HUES48 (cell line): Measurements from ENCODE around the gene C15orf39.

Experiments
- H3K27ac ChIP-seq: one replicate; pipeline ENCODE4 v1.7.0; 2013; ENCODE audit warnings: low read depth, low read length, inconsistent platforms
- H3K27me3 ChIP-seq: 2 replicates; pipeline ENCODE4 v1.6.1; 2013; ENCODE audit warnings: mild to moderate bottlenecking, low read length; ENCODE audit not compliant: control insufficient read depth, insufficient read depth
- H3K36me3 ChIP-seq: 2 replicates; pipeline ENCODE4 v1.6.1; 2013; ENCODE audit warnings: low read length; ENCODE audit not compliant: control insufficient read depth, insufficient read depth
- H3K4me1 ChIP-seq: 2 replicates; pipeline ENCODE4 v1.6.1; 2013; ENCODE audit warnings: mild to moderate bottlenecking, low read length; ENCODE audit not compliant: control insufficient read depth, insufficient read depth
- H3K4me3 ChIP-seq: 2 replicates; pipeline ENCODE4 v1.5.1; 2013; ENCODE audit warnings: mild to moderate bottlenecking, low read depth, low read length
- H3K9ac ChIP-seq: 2 replicates; pipeline ENCODE4 v1.6.1; 2013; ENCODE audit warnings: mild to moderate bottlenecking, low read depth, low read length, moderate library complexity
- H3K9me3 ChIP-seq: 2 replicates; pipeline ENCODE4 v1.6.1; 2013; ENCODE audit warnings: low read length; ENCODE audit not compliant: control insufficient read depth, insufficient read depth

The C15orf39 gene

DNA sequence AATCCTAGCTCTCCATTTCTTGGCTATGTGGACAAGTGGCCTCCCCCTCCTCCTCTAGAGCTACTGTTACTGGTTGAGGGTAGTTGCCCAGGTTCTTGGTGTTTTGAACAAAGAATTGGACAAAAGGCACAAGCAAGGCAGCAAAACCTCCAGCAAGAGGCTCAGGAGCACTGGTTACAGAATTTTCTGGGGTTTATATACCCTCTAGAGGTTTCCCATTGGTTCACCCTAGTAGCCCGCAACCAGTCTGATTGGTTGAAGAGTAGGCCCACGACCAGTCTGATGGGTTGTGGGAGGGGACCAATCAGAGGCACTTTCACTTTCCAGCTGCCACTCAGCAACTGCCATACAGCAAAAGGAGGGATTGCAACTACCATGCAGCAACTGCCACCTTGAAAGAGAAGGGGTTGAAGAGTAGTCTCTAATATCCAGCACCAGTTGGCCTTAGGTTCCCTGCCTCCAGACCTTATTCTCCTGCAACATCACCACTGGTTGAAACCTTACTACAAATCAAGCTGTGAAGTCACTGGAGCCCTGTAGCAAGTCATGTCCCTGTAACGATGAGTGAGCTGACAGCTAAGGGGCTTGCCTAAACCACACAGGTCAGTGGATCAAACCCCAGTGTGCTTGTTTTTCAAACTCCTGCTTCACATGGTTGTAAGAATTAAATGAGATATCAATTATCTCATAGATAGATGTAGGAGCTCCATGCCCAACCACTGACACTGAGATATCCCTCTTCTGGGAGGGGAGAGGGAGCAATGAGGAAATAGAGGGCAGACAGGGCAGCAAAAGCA, 2.9 kb upstream of the C15orf39 start:
- Histone ChIP-seq H3K9ac (no peak overlapping the region), H3K27ac (no peak overlapping the region), H3K4me3 (no peak overlapping the region), H3K4me1 (peaks cover 33% of the 10 kb centered on the region), H3K27me3 (no peaks in the 10 kb centered on the region), H3K36me3 (no peaks in the 10 kb centered on the region), H3K9me3 (no peaks in the 10 kb centered on the region)

DNA sequence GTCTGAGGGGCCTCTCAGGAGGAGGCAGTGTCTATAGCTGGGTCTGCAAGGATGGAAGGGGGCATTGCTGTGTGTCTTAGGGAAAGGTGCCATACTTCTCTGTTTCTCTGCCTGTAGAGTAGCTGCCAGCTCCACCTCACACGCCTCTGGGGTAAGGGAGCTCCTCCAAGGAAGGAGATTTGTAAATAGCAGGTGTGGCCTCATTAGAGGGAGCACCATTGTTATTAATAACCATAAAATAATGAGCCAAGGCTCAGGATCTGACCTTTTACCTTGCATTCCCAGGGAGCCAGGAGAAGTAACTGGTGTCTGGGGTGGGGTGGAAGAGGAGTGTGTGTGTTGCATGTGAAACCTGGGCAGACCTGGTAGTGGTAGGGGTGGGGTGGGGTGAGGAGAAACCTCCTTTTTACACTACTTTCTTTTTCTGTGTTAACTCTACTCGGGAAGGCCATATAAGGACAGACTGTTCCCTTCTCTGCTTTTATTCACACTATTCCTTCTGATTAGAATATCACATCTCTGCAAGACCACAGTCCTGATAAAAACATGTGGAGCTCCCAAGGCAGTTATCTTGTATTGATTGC, 2.2 kb upstream of the C15orf39 start:
- Histone ChIP-seq H3K4me3 (no peak overlapping the region), H3K36me3 (no peaks in the 10 kb centered on the region), H3K27me3 (no peaks in the 10 kb centered on the region), H3K4me1 (peaks cover 36% of the 10 kb centered on the region), H3K27ac (no peak overlapping the region), H3K9me3 (no peaks in the 10 kb centered on the region), H3K9ac (no peak overlapping the region)

DNA sequence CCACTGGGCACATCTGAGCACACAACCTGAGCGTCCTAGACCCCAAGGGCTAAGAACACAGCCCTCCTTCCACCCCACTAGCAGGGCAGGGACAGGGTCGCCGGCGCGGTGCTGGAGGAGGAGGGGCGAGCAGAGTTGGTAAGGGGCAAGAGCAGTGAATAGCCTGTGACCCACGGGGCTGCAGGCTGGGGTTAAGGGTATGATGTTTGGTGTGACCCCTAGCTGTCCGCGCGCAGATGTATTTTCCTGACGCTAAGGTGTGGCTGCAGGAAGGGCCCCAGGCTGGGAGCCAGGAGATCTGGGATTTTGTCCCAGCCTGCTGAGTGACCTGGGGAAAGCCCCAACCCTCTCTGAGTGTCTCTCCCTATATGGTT, 1.3 kb upstream of the C15orf39 start:
- no peak overlapping the region for H3K9ac ChIP-seq
- peak overlapping the region; percentile 66 for H3K27ac ChIP-seq
- H3K36me3 ChIP-seq: no peaks in the 10 kb centered on the region
- no peaks in the 10 kb centered on the region for H3K9me3 ChIP-seq
- H3K4me1 ChIP-seq: peaks cover 35% of the 10 kb centered on the region
- H3K27me3 ChIP-seq: no peaks in the 10 kb centered on the region
- peak overlapping the region; percentile 42 for H3K4me3 ChIP-seq

DNA sequence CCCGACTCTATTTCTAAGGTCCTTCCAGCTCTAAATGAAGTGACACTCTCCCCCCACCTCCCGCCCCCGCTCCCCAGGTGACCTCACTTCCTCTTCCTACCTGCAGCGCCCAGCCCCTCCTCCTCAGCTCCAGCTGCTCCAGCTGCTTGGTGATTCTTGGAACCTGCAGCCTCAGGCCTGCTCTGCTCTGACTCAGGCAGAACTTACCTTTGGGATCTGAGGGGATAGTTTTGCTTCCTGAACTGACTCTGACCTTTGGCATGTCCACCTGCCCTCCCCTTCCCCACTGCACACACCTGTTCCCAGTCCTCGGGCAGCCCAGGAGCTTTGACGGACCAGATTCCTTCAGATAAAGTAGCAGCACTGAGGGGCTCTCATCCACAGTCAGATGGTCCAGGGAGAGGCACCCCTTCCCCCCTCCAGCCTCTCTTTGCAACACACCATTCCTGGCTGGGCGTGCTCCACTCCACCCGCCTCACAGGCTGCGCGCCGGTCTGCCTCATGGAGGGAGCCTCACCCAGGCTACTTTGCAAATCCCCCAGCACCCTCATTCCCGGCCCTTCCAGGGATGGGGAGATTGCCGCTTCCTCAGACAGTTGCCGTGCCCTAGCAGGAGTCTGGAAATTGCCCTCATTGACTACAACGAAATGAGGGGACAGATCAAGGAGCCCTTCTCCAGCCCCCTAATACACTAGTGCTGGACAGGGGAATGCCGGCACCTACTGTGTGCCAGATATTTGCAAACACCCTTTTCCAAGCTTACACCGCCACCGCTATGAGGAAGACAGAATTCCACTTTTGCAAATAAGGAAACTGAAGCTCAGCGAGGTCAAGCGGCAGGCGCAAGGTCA, 692 bp upstream of the C15orf39 start:
- H3K27me3 ChIP-seq: no peaks in the 10 kb centered on the region
- H3K9ac ChIP-seq: peak overlapping the region; percentile 45; the same call in 1 of the 2 replicates
- H3K27ac ChIP-seq: peak overlapping the region; percentile 66
- no peaks in the 10 kb centered on the region for H3K9me3 ChIP-seq
- peaks cover 6% of the 10 kb centered on the region for H3K36me3 ChIP-seq
- peak overlapping the region; percentile 93 for H3K4me3 ChIP-seq
- peaks cover 32% of the 10 kb centered on the region for H3K4me1 ChIP-seq

DNA sequence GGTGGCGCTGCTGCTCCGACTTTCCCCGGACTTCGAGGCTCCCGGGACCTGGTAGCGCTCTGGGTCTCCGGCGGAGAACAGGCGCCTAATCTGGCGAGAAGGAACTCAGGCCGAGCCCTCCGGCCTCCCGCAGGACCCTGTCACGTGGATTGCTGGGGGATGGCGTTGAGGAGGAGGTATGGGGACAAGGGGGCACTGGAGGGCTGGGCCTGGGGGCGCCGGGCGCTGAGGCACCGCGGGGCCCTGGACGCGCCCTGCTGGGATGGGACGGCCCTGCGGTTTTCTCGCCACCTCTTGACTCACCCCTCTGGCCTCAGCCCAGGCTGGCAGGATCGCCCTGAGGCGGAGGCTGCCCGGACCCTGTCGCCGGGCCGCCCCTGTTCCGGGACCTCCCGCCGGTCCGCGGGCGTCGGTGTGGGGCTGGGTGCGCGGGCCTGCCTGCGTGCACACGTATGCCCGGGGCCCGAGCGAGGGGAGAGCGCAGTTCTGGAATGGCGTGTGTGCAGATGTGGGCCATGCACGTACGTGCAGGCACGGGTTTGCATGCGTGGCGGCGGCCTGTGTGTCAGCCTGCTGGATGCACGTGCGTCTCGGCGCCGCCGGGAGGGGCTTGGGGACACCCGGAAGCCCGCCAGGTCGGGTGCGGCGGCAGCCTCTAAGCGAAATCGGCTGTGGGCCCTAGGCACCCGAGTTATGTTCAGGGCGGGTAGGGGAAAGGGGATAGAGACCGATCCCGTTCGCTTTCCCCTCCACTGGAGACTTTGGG, 752 bp downstream of the C15orf39 start:
- H3K36me3 ChIP-seq: peaks cover 19% of the 10 kb centered on the region
- H3K27me3 ChIP-seq: no peaks in the 10 kb centered on the region
- peak overlapping the region; percentile 93 for H3K4me3 ChIP-seq
- H3K9ac ChIP-seq: peak overlapping the region; percentile 84
- H3K27ac ChIP-seq: peak overlapping the region; percentile 61
- H3K9me3 ChIP-seq: no peaks in the 10 kb centered on the region
- peaks cover 31% of the 10 kb centered on the region for H3K4me1 ChIP-seq

DNA sequence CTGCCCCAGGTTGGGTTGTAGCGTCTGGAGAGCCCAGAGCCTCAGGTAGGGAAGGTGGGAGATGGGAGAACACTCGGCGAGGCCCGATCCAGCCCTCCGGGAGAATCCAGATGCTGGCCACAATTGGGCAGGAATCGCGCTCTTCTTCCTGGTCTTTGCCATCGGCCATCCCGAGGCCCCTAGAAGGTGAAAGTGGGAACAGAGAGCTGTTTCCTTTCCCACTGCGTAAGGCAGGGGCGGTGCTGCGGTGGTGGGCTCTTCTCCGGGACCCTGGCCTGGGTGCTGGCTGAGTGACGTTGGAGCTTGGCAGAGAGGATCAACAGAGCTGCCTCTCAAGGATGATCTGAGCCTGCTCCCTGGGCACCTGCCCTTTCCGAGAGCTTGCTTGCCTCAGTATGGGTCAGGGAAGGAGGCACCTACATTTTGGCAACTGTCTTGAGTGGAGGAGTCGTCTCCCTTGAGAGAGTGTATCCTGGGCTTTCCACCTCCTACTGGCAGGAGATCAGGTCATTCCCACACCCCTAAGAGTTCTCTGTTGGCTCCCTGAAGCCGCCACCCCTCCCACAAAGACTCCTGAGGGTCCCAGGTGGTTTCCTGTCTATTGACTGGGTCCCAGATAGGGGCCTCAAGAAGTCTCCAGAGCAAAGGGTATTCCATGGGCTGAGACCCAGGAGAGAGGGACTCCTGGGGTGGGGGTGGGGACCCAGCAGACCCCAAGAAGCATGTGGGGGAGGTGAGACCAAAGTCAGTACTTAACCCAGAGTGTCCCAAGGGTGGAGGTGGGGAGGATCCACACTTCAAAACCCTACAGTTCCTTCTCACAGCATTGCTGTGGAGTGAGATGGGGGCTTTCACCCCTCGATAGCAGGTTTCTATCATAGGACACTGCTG, 1.6 kb downstream of the C15orf39 start:
- Histone ChIP-seq H3K9ac (peak overlapping the region; percentile 84), H3K27ac (no peak overlapping the region), H3K9me3 (no peaks in the 10 kb centered on the region), H3K4me1 (peaks cover 31% of the 10 kb centered on the region), H3K36me3 (peaks cover 27% of the 10 kb centered on the region), H3K4me3 (peak overlapping the region; percentile 93), H3K27me3 (no peaks in the 10 kb centered on the region)

DNA sequence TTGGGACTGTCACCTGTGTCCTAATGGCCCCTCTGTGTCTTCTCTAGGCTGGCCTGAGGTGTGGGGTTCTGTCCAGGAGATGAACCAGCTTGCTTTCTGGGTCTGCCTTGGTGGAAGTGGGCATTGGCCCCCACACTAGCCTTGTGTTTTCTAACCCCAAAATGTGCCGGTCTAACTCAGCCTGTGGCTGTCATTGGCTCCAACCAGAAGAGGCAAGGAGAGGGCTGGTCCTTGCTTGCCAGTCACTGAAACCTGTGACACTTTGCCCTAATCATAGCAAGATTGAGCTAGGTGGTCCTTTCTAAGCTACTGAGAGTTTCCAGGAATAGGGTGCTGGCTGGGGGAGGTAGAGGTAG, 2.2 kb downstream of the C15orf39 start:
- H3K9me3 ChIP-seq: no peaks in the 10 kb centered on the region
- peaks cover 34% of the 10 kb centered on the region for H3K36me3 ChIP-seq
- peaks cover 31% of the 10 kb centered on the region for H3K4me1 ChIP-seq
- H3K27ac ChIP-seq: no peak overlapping the region
- no peaks in the 10 kb centered on the region for H3K27me3 ChIP-seq
- no peak overlapping the region; the same call in 1 of the 2 replicates for H3K4me3 ChIP-seq
- H3K9ac ChIP-seq: no peak overlapping the region

DNA sequence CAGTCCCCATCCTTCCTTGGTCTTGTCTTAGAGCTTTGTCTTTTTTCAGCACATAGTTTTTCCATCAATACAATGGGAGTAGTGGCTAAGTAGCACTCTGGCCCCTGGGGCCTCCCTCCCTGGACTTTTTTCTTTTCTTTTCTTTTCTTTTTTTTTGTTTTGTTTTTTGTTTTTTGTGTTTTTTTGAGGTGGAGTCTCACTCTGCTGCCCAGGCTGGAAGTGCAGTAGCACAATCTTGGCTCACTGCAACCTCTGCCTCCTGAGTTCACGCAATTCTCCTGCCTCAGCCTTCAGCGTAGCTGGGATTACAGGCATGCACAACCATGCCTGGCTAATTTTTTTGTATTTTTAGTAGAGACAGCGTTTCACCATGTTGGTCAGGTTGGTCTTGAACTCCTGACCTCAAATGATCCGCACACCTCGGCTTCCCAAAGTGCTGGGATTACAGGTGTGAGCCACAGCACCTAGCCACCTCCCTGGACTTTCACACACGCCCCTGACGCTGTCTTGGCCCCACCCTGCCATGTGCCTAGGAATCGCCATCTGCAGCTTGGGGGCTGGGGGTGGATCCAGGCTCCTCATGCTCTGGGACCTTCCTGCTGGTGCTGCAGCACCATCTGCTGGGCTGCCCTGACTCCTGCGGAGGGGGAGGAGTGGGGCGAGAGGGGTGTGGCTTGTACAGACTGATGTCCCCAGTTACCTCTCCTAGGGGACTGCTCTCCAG, 2.8 kb downstream of the C15orf39 start:
- Histone ChIP-seq H3K4me3 (no peak overlapping the region), H3K9ac (no peak overlapping the region)

DNA sequence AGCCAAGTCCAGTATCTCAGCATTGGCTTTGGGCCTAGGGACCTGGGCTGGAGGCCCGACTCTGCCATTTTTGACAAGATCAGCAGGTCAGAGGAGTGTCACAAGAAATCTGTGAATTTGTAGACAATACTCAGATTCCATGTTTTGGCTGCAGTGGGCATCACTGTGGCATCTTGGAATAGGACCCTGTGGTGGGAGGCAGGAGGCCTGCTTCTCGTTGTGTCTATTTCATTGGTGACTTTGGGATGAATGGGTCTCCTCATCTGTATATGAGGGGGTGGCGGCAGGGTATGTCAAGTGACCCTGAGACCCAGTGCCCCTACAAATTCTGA, 3.3 kb downstream of the C15orf39 start:
- Histone ChIP-seq H3K27ac (no peak overlapping the region), H3K4me3 (no peak overlapping the region), H3K36me3 (peaks cover 45% of the 10 kb centered on the region), H3K9ac (no peak overlapping the region), H3K4me1 (peaks cover 24% of the 10 kb centered on the region), H3K27me3 (no peaks in the 10 kb centered on the region), H3K9me3 (no peaks in the 10 kb centered on the region)

More for the DNA sequence above, 2.8 kb downstream of the C15orf39 start:
- H3K36me3 ChIP-seq: peaks cover 40% of the 10 kb centered on the region
- no peak overlapping the region for H3K27ac ChIP-seq
- no peaks in the 10 kb centered on the region for H3K27me3 ChIP-seq
- no peaks in the 10 kb centered on the region for H3K9me3 ChIP-seq
- peaks cover 29% of the 10 kb centered on the region for H3K4me1 ChIP-seq
